Neuron (in vitro differentiated cells): ENCODE data around the gene SLC9C1.

Experiments used
- H2AFZ ChIP-seq: one replicate; pipeline ENCODE4 v1.6.1; 2013; ENCODE audit warnings: low read depth, mild to moderate bottlenecking, inconsistent platforms, low read length, moderate library complexity
- H3K27me3 ChIP-seq: one replicate; pipeline ENCODE4 v1.6.1; 2013; ENCODE audit warnings: low read length; ENCODE audit not compliant: insufficient read depth
- H3K36me3 ChIP-seq: one replicate; pipeline ENCODE4 v1.6.1; 2013; ENCODE audit warnings: low read length; ENCODE audit not compliant: insufficient read depth
- H3K4me1 ChIP-seq: one replicate; pipeline ENCODE4 v1.6.1; 2013; ENCODE audit warnings: low read length; ENCODE audit not compliant: insufficient read depth
- H3K4me3 ChIP-seq: 2 replicates; pipeline ENCODE4 v1.5.1; 2013; ENCODE audit warnings: mild to moderate bottlenecking, low read length, moderate library complexity
- H3K9me3 ChIP-seq: one replicate; pipeline ENCODE4 v1.6.1; 2013; ENCODE audit warnings: low read length

The SLC9C1 gene

DNA sequence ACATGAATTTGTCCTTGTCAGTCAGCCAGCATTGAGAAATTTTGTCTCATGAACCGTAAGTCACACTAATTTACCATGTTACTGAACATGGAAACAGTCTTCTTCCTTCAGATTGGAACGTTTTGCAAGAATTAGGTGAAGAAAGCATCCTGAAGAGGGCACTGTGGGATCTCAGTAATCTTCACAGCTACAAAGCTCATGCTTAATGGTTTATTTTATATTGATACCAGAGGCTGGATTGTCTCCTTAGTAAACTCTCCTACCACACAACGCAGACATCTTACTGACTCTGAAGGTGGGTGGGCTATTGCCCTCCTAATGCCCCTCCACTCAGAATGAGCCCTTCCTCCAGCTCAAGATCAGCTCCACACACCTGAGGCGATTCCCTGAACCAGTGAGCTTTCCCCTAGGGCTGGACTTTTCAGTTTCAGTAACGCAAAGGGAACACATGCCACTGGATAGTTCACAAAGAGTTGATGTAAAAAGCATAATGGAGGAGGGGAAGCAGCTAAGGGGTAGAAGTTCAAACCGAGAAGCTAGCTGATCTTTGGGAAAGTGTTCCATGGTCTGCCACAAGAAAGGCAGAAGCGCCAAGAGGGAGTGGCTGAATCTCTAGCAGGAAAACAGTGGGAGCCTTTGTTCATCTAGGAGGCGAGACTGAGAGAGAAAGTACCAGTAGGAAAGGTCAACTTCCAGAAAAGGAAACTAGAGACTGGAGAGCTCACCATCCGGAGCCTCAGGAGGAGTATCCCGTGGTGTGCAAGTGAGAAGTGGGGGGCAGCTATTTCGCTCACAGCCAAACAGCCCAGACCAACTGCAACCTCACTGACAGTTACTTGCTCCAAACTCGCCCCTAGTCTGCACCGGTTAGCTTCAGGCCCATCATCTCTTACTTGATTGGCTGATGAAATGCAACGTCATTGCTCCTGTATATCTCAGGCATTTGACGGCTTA lies at the start of gene SLC9C1:
TSS of gene SLC9C1 (minus strand) at position 849 of the 954 bp plus-strand sequence. CDS start 7,425 bp downstream, outside the sequence.
- Histone ChIP-seq H3K27me3 (no peaks in the 10 kb centered on the region), H3K4me1 (no peaks in the 10 kb centered on the region), H2AFZ (peak within 1 kb of the TSS; percentile 38), H3K36me3 (no peaks in the 10 kb centered on the region), H3K4me3 (peak within 1 kb of the TSS; percentile 40), H3K9me3 (no peaks in the 10 kb centered on the region)

DNA sequence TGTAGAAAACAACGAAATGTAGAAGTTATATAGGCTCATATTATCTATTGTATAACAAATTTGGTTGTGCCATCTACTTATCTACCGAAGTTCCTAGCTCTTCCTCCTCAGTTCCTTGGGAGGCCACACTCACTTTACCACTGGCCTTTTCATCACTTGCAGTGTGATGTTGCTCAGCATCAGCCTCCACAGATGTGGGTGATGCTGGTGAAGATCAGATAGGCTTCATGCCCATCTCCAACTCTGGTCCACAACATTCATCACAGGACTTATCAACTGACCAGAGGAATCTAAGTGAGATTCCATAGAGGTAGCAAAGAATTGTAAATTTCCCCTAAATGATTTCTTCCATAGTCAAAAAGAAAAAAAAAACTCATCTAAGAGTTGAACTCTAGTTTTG lies 47.4 kb upstream of the SLC9C1 start:
- Histone ChIP-seq H3K27me3 (no peaks in the 10 kb centered on the region), H3K4me3 (no peak overlapping the region), H3K36me3 (peaks cover 28% of the 10 kb centered on the region), H2AFZ (no peak overlapping the region), H3K9me3 (peaks cover 2% of the 10 kb centered on the region), H3K4me1 (no peaks in the 10 kb centered on the region)

DNA sequence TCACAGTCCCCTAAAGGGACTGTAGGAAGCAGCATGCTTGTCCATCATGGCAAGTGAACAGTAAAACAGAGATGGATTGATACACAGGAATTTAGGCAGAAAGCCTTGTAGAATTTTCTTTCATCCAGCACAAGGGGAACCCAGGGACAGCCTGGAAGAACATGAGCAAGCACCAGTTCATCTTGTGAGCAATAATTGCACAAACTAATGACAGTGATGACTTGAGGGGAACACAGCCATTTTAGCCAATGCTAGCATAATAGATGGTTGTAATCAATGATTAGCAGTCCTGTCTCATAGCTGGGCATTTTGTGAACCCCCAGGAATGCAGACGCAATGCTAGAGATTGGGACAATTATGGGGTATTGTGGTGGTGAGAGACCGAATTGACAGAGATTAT lies 45.6 kb upstream of the SLC9C1 start:
- H3K4me1 ChIP-seq, result peaks cover 3% of the 10 kb centered on the region
- H3K4me3 ChIP-seq, result no peak overlapping the region
- no peaks in the 10 kb centered on the region for H3K27me3 ChIP-seq
- H3K9me3 ChIP-seq, result peaks cover 2% of the 10 kb centered on the region
- H3K36me3 ChIP-seq, result peaks cover 10% of the 10 kb centered on the region
- no peak overlapping the region for H2AFZ ChIP-seq

- peaks cover 5% of the 10 kb centered on the region for H3K4me1 ChIP-seq
- no peak overlapping the region for H3K4me3 ChIP-seq
- H3K27me3 ChIP-seq, result no peaks in the 10 kb centered on the region
- H3K36me3 ChIP-seq, result peaks cover 5% of the 10 kb centered on the region
- no peak overlapping the region for H2AFZ ChIP-seq
- peaks cover 2% of the 10 kb centered on the region for H3K9me3 ChIP-seq
Measured at GRCh38 chr3:112339134-112339533, 45.1 kb upstream of the SLC9C1 start.

DNA sequence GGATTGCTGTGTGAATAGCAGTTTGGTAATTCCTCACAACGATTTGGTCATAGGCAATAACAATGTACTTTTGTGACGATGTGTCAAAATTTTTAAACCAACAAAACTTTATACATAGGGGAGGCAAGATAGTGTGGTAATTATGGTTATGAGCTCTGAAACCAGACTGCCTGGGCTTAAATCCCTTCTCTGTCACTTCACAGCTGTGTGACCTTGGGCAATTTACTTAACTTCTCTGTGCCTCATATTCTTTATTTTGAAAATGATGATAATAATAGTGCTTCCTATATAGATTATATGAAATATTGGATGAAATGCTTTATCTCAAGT lies 44.7 kb upstream of the SLC9C1 start:
- H2AFZ ChIP-seq, result no peak overlapping the region
- H3K4me3 ChIP-seq, result no peak overlapping the region
- H3K27me3 ChIP-seq, result no peaks in the 10 kb centered on the region
- peaks cover 2% of the 10 kb centered on the region for H3K9me3 ChIP-seq
- peaks cover 5% of the 10 kb centered on the region for H3K4me1 ChIP-seq
- peaks cover 5% of the 10 kb centered on the region for H3K36me3 ChIP-seq

DNA sequence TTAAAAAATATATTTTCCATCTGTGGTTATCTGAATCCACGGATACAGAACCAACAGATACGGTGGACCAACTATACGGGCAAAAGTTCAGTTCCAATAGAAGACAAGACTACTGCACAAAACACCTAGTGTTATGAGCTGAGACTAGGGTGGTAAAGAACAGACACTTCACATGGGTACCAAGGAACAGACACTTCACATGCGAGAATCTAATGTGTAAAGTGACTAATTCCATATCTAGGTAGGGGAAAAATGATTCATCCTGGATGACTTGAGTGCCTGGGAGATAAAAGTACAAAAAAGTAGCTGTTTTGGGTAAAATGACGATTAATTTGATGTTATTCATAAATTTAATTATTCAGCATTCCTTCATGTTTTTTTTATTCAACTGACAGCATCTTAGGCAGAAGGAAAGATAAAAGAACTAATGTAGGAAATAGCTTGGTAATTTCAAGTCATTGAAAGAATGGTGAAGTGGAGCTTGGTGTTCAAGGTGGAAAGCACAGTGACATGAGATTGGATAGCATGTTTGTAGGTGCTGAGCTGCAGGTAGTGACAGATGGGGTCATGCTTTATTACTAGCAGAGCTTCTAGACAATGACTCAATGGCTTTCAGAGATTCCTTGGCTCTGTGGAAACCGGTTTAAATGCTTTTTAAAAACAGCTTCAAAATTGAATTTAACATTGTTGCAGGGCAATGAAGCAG lies 44.2 kb upstream of the SLC9C1 start:
- Histone ChIP-seq H3K4me3 (no peak overlapping the region), H3K9me3 (peaks cover under 1% of the 10 kb centered on the region), H3K27me3 (no peaks in the 10 kb centered on the region), H3K36me3 (peaks cover 5% of the 10 kb centered on the region), H3K4me1 (peaks cover 5% of the 10 kb centered on the region), H2AFZ (no peak overlapping the region)

DNA sequence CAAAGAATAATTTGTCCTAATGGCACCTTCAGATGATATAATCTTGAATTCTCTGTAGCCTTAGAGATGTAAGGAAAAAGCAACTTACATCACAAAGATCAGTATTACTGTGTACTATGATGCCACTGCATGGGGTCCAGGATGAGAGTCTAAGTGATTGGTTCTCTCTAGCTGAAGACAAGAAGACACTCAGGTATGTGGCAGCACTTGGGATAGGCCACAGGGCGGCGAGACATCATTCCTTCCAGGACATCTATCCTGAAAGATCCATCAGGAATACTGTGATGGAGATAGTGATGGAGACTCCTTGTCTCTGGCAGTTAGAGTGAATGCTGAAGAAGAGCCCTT lies 41.4 kb upstream of the SLC9C1 start:
- H3K36me3 ChIP-seq, result no peaks in the 10 kb centered on the region
- H3K27me3 ChIP-seq, result no peaks in the 10 kb centered on the region
- H3K4me1 ChIP-seq, result peaks cover 5% of the 10 kb centered on the region
- H2AFZ ChIP-seq, result no peak overlapping the region
- no peaks in the 10 kb centered on the region for H3K9me3 ChIP-seq
- H3K4me3 ChIP-seq, result no peak overlapping the region

DNA sequence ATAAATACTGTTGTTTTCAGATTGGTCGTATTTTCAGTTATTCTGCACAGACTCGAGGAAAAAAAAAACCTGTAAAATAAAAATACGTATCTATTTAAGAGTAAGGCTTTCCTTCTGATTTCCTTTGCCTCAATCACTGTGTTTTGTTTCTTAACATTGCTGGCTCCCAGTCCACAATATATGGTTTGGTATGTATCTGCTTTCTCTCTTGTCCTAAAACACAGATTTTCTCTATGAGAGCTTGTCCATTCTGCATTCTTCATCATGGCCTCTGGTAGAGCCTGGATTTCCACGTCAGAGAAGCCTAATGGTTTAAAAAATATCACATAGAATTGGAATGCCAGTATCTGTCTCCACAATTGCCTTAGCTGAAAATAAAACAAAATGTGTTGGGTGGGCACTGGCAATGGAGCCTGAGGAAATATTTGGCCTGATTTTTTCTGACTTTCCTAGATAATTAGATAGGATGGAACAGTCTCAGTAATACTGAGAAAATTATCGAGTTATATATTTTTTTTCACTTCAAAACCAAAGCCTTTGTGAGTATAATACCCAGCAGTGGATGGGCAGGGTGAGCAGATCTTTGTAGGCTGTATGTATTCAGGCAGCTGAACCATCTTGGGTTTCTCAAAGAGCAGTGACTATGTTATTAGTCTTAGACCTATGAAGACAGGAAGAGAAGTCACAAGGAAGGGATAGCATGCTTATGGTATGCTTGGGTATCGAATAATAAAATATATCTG lies 40.8 kb upstream of the SLC9C1 start:
- peaks cover 5% of the 10 kb centered on the region for H3K4me1 ChIP-seq
- no peak overlapping the region for H2AFZ ChIP-seq
- H3K4me3 ChIP-seq, result peak overlapping the region; percentile 93
- H3K27me3 ChIP-seq, result no peaks in the 10 kb centered on the region
- no peaks in the 10 kb centered on the region for H3K9me3 ChIP-seq
- H3K36me3 ChIP-seq, result no peaks in the 10 kb centered on the region

DNA sequence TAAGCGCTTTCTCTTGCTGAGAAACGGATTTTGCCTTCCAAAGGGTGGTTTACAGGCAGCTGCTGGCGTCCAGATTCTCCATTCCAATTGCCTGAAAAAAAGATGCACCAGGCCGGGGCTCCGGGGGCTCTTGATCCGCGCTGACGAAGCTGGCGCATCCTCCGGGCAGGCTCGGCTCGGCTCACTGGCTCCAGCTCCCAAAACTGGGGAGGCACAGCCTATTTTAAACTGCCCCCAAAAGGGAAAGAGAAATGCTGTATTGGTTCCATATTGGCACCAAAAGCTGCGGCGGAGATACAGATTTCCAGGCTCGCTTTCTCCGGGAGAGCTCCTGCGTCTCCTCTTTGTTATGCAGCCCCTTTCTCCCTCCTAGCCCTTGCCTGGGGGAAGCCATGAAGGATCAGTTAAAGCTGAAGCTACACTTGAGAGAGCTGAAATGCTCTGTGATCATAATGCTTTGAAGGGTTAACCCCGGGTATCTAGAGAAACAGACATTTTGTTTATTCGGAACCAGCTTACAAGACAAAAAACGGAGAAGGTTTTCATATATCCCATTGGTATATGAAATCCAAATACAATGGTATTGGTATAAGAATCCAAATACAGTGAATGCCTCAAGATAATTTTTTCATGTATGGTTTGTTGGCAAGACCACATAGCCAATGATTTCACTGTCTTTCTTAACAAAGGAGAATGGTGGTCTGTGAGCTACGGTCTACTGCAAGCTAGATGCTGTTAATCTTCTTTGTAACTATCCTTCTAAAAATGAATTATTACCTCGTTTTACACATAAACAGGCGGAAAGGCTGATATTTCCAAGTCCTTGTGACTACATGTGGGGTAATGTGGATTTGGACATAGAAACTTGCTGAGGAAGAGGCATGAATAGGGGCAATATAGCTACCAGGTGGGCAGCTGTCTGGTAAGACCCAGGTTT lies 39.6 kb upstream of the SLC9C1 start:
- Histone ChIP-seq H3K27me3 (no peaks in the 10 kb centered on the region), H3K9me3 (no peaks in the 10 kb centered on the region), H3K4me1 (peaks cover 5% of the 10 kb centered on the region), H3K4me3 (peak overlapping the region; percentile 93), H3K36me3 (no peaks in the 10 kb centered on the region), H2AFZ (peak overlapping the region; percentile 89)

DNA sequence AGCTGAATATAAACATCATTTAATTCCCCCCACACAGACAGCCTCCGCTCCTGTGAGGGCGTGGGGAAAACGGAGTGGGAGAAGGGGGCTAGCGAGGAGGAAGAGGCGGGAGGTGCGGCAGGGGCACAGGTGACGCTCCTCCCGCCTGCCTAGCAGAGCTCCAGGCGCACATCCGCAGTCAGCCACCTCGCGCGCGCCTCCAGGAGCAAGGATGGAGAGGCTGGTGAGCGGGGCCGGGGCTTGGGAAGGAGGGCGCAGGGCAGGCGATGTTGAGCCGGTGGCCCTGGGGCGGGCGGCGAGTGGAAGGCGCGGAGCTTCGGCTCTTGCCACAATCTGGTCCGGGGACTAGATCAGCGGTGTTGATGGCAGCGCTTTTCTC lies 39.0 kb upstream of the SLC9C1 start, which contains the start of gene CD200:
TSS of gene CD200 (plus strand) at position 155 of the 379 bp plus-strand sequence. CDS start at position 212, 57 bp downstream.
- Histone ChIP-seq H3K36me3 (no peaks in the 10 kb centered on the region), H3K9me3 (no peaks in the 10 kb centered on the region), H3K27me3 (no peaks in the 10 kb centered on the region), H3K4me3 (peak within 1 kb of the TSS; percentile 93), H2AFZ (peak within 1 kb of the TSS; percentile 89), H3K4me1 (peaks cover 5% of the 10 kb centered on the region)

- no peaks in the 10 kb centered on the region for H3K27me3 ChIP-seq
- H3K4me1 ChIP-seq, result peaks cover 5% of the 10 kb centered on the region
- no peaks in the 10 kb centered on the region for H3K36me3 ChIP-seq
- H2AFZ ChIP-seq, result no peak overlapping the region
- no peaks in the 10 kb centered on the region for H3K9me3 ChIP-seq
- H3K4me3 ChIP-seq, result no peak overlapping the region
Measured at GRCh38 chr3:112331851-112332250, 37.8 kb upstream of the SLC9C1 start.

DNA sequence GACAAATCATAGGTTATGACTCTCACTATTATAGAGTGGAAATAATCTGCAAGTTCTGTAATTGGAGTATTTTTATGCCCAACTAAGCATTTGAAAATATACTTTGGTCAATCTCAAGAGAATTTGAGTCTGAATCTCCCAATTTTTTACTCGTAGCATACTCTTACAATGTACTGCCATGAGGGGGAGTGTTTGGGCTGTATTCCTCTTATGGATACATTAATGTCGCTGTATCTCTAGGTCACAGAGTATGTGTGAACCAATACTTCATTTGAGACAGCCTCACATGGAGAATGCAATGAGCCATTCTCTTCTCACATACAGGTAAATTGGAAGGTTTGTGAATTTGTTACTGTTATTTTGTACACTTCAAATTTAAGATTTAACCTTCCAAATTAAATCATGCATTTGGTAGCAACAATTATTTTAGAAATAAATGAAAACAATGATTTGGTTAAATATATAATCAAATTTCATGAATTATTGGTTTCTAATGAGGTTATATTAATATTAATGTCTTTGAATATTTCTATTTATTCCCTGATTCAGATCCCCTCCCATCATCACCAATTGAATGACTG lies 33.4 kb upstream of the SLC9C1 start:
- Histone ChIP-seq H3K36me3 (no peaks in the 10 kb centered on the region), H3K27me3 (no peaks in the 10 kb centered on the region), H3K4me1 (no peaks in the 10 kb centered on the region), H3K9me3 (no peaks in the 10 kb centered on the region), H3K4me3 (no peak overlapping the region), H2AFZ (no peak overlapping the region)
